GM12872 (cell line): ENCODE data around the gene HRH2.

Experiments used
- TF ChIP-seq, protein P1 (sequence below): IDR thresholded peaks from 3 replicates; pipeline ENCODE4 v1.5.1; 2011; ENCODE audit warnings: low read depth, mild to moderate bottlenecking, low read length, moderate library complexity; ENCODE audit not compliant: insufficient read depth

Gene HRH2

DNA sequence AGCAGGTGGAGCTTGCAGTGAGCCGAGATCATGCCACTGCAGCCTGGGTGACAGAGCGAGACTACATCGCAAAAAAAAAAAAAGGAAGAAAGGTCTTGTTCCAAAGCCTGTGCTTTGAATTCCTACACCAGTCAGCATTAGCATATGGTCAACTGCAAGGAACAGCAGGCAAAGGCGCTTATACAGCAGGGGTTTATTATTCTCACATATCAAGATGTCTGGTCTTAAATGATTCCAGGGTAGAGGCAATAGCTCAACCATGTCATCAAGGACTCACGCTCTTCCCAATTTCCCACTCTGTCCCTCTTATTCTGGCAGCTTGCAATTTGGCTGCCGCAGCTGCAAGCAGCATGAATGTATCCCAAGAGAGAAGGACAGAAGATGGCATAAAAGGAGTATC lies 28.6 kb upstream of the HRH2 start:
- TF ChIP-seq, protein P1, sequence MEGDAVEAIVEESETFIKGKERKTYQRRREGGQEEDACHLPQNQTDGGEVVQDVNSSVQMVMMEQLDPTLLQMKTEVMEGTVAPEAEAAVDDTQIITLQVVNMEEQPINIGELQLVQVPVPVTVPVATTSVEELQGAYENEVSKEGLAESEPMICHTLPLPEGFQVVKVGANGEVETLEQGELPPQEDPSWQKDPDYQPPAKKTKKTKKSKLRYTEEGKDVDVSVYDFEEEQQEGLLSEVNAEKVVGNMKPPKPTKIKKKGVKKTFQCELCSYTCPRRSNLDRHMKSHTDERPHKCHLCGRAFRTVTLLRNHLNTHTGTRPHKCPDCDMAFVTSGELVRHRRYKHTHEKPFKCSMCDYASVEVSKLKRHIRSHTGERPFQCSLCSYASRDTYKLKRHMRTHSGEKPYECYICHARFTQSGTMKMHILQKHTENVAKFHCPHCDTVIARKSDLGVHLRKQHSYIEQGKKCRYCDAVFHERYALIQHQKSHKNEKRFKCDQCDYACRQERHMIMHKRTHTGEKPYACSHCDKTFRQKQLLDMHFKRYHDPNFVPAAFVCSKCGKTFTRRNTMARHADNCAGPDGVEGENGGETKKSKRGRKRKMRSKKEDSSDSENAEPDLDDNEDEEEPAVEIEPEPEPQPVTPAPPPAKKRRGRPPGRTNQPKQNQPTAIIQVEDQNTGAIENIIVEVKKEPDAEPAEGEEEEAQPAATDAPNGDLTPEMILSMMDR, result no peak

DNA sequence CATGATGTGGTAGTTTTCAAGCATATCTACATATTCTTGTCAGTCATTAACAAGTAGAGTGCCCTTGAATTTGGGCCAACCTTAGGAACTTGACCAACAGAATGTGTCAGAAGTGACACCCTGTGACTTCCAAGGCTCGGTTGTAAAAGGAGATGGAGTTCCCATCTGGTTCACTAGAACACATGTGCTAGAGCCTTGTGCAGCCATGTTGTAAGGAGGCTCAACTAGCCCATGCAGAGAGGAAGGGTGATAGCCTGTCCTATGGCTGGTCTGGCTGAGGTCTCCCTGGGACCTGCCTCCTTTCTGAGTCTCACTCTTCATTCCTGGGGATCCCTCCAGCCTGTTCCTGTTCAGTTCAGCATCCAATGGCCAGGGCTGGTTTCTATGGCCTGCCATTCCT lies 28.1 kb upstream of the HRH2 start:
- TF ChIP-seq, protein P1, result no peak

DNA sequence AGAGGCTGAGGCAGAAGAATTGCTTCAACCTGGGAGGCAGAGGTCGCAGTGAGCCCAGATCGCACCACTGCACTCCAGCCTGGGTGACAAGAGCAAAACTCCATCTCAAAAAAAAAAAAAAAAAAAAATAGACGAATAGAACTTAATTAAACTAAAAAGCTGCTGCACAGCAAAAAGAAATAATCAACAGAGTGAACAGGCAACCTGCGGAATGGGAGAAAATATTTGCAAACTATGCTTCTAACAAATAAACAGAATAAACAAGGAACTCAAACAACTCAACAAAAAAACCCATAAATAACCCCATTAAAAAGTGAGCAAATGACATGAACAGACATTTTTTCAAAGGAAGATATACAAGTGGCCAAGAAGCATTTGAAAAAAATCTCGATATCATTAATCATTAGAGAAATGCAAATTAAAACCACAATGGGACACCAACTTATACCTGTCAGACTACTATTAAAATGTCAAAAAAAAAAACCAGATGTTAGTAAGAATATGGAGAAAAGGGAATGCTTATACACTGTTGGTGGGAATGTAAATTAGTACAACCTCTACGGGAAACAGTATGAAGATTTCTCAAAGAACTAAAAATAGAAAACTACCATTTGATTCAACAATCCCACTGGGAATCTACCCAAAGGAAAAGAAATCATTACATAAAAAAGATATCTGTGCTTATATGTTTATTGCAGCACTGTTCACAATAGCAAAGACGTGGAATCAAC lies 21.9 kb upstream of the HRH2 start:
- TF ChIP-seq, protein P1, result no peak

DNA sequence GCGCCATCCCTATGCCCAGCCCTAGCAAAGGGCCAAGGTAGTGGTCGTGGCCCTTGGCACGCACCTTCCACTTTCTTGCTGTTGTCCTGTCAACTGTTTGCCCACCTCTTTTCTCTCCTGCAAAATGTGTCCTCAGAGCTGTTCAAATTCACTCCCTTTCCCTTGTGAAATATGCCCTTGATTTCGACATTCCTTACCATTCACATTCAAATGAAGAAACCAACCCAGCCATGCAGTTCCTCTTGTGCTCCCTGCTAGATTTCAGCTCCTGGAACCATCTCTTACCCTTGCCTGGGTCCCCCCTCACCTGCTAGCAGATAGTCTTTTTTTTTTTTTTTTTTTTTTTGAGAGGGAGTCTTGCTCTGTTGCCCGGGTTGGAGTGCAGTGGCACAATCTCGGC lies 19.6 kb upstream of the HRH2 start:
- TF ChIP-seq, protein P1, result no peak

DNA sequence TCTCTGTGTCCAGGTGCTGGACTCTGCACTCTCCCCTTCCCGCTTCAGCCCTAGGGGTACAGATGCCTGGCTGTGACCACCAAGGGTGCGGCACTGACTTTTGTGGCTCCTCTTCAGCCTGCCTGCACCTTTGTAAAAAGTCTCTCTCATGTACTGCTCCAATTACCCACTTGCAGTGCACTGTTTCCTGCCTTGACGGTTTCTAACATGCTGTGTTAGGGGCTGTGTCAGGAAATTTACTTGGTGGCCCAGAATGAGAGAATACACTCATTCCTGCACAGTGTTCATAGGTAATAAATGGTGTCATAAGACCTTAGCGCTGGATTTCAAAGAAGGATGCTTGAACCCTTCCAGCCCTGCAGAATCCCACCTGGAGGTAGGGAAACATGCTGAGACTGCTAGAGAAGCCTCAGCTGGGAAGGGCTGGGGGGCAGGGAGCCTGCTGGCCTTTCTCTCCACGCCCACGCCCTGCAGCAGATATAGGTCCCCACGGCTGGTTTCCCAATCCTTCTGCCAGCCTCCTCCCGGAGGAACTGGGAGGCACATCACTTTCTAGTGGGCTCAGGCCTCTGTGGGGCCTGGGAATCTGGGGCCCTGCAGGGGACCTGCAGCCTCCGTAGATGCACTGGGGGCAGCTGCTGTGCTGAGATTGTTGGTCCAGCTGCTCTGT lies 17.6 kb upstream of the HRH2 start:
- TF ChIP-seq, protein P1, result no peak

DNA sequence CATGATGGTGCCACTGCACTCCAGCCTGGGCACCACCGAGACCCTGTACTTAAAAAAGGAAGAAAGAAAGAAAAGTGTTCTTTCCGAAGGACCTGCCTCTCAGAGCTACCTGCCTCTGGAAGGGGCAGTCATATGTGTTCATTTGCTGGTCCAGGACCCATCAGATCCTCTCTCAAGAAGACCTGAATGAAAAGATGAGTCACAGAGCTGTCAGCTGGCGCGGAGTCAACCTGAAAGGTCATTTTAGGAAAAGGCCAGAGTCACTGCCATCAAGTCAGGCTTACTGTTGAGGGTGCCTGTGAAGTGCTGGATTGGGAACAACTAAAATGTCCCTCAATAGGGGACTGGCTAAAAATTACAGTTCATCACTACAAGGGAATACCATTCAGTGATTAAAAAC lies 14.9 kb upstream of the HRH2 start:
- TF ChIP-seq, protein P1, result no peak

DNA sequence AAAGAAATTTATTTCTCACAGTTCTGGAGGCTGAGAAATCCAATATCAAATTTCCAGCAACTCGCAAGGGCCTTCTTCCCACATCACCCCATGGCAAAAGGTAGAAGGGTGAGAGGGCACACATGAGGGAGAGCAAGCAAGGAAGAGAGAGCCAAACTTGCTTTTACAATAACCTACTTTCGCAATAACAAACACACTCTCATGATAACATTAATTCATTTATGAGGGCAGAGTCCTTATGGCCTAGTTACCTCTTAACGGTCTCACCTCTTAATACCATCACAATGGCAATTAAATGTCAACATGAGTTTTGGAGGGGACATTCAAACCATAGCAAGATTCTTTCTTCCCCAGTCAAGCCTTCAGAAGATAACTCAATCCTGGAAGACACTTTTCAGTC lies 11.6 kb upstream of the HRH2 start:
- TF ChIP-seq, protein P1, result no peak
